NOMO-1 treated with dmso at 0.1 percent for 144 hours (cell line): Measurements from ENCODE around the gene HDAC4.

Experiments used
- DNase-seq: peaks from one replicate; lab custom pipeline; 2025; ENCODE audit not compliant: unreplicated experiment; lab: John Stamatoyannopoulos, UW

The HDAC4 gene

DNA sequence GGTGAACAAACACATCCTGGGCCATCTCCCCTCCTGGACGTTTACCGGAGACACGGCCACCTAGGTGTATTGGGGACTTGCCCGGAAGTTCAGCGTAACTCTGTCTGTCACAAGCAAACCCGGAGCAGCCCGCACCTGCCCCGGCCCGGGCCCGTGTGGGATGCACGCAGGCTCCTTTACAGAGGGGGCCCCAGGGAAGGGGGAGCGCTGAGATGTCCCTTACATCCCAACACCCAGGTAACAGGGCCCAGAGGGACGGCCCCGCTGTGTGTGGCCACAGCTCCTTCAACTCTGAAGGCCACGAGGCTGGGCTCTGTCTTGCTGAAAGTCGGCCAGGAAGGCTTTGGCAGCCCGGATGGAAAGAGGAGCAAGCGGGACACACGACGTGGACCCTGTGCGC, 340.1 kb downstream of the HDAC4 start:
- DNase-seq: no peak

DNA sequence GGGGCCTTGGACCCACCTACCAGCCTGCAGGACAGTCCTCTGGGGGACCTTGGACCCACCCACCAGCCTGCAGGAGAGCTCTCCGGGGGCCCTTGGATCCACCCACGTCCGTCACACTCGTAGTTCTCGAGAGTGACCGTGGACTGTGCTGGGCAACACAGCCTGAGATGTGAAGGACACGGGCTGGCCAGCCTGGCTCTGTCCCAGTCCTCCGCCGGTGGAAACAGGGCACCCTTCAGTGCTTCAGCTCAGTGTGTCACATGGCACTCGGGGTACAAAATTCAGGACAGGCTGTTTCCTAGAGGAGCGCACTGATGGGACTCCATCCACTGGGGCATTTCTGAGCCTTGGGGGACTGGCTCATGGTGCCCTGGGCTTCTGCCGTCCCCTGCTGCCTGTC, 341.0 kb downstream of the HDAC4 start:
- DNase-seq: no peak

DNA sequence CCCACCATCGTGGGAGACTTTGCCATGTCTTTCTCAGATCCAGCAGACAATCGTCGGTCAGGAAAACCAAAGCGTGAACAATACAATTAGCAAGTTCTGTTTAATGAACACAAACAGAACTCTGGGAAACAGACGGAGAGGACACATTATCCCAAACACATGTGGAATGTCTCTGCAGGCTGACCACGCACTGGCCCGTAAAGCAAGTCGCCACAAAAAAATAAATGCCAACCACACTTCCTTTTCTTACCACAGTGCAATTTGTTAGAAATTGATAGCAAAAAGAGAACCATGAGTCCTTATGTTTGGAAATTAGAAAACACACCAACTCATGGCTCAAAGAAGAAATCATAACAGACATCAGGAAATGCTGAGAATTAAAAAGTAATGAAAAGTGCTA, 342.1 kb downstream of the HDAC4 start:
- no peak for DNase-seq

DNA sequence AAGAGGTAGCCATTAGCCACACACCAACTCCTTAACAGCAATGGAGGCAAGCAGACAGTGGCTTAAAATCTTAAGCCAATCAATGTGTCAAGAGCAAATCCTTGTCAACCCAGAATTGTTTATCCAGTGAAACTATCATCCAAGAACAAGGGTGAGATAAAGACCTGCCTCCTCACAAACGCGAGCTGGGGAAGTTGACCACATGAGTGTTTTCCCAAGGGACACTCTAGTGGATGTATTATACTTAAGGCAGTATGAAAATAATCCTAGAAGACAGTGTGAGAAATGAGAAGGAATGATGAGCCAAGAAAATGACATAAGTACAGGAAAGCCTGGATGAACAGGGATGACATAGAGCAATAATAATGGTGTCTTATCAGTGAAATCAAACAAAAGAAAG, 343.3 kb downstream of the HDAC4 start:
- DNase-seq: no peak

DNA sequence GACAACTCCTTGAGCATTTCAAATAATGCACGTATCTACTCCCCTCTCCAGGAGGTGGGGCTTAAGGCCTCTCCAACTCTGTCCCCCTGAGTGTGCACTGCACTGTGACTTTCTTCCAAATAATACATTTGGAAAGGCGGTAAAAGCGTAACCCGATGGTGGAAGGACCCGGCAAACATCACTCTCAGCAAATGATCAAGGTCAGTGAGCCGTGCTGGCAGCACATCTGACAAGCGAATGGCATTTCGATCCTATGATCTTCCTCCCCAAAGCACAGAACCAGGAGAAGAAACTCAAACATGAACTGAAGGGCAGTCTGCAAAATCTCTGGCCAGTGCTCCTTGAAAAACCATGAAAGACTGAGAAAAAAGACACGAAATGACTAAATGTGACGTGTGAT, 344.2 kb downstream of the HDAC4 start:
- no peak for DNase-seq

DNA sequence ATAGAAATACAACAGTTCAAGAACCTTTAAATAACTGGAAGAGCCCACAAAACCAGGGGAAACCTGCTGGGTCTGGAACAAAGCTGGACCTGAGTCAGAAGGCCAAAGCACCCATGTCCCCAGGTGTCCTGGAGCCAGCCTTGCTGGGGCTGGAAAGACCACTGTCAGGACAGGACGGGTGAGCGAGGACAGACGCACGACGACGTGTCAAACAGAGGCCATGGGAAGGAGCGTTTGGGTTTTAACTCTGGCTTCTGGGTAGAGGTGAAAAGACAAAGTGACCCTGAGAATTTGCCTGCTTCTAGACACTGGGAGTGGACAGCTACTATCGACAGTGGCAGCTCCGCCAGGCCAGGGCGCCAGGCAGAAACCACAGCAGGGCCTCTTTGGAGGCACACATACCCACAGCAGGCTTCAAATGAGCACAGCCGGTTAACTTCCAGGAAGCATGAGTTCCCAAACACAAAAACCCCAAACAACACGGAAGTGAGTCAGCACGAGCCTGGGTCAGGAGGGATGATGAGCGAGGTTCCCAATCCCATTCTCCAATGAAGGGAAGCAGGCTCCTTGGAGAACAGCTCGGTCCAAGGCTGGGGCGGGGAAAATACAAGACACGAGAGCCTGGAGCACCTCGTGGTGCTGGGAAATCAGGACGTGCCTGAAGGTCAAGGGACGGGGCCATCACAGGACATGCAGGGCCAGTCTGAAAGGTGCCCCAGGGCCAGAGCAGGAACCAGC, 344.9 kb downstream of the HDAC4 start:
- no peak for DNase-seq

DNA sequence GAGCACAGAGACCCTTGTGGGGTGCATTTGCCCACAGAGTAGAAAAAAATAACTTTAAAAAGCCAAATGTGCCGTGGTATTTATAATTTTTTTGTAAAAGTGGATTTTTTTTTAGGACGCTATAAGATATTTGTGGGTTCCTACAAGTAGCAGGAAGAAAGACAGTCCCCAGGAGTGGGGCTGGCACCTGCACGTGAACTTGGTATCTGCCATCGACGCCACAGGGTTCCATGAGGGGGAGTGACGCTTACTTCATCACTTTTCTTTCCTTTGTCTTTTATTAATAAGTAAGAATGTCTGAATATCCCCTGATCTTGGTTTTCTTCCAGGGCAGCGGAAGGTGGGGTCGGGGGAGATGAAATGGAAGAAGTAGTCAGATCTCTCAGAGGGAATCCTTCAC, 345.9 kb downstream of the HDAC4 start:
- DNase-seq: no peak

DNA sequence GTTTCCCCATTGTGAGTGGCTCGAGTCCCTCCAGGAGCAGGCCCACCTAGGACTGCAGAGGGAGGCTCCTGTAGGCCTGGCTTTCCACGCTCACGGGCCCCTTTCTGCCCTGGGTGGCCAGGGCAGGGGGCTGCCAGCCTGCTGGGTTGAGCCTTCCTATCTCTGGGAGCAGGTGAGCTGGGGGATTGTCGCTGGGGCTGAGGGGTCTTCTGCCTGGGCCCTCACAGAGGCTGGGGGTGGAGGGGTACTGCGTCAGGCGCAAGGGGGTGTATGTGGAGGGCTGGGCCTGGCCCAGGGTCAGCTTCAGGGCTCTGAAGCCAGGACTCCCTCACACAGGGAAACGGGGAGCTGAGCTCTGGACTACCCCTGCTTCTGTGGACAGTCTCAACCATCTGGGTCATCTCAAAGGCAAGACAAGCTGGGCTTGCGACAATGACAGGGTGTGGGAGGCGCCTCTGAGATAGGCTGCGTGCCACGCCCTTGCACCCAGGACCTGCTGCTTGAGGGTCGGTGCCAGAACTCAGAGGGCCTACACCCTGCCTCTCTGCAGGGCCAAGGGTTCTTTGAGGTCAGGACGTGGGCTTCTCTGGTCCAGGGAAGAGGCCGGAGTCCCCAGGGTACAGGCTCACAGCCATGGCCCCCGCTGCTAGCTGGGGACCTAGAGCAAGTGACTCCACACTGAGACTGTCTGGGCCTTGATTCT, 346.9 kb downstream of the HDAC4 start:
- DNase-seq: no peak

DNA sequence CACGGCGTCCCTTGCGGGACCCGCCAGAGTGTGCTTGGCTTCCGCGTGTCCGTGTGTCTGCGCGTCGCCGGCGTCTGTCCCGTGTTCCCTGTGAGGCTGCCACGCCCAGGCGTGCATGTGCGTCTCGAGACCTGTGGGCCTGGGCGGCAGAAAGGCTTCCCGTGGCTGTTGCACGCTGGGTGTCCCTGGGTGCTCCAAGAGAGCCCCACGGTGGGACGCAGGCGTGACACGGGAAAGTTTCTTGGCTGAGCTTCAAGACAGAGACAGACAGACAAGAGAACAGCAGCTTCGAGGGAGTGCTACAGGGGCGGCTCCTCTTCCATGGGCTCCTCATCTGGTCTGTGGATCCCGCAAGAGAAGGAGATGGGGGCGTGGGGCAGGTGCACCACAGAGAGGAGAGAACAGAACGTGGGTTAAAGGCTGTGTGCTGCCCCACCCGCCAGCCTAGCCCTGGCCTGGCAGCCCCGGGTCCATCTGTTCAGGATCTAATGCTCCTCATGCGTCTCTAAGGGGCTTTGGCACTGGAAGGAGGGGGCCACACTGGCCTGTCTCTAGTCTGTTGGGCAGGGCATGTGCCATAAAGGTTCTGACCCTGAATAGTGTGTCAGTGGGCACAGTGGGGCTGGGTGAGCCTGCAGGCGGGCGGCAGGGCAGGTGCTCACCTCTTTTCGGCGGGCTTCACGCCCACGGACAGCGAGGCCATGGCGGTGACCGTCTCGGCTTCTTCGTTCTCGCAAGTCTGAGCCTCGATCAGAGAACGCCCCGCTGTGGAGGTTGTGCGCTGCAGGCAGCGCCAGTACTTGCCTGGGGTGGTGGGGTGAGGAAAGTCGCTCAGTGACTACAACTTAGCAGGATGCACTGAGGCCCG, 347.8 kb downstream of the HDAC4 start:
- DNase-seq: no peak

DNA sequence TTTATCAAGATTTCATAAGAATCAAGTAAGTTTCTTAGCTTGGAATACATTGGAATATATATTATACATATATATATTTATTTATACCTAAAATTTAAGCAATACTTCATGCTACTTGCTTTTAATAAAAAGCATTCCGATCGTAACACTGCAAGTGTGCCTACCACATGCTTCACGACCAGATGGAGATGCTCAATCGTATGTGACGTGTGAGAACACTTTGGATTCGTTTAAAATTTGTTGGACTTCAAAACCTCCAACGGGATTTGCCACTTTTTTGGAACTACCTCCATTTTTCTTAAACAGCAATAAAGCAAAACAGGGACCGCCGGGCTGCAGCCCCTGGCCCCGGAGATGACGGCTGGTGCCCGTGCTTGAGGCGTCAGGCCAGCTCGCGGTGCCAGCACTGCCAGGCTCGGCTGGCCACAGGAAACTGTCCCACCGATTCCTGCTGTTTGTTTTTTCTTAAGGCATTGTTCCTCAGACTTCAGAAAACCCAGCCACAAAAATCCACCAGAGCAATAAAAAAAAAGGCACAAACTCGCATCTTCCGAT, 348.9 kb downstream of the HDAC4 start:
- no peak for DNase-seq

DNA sequence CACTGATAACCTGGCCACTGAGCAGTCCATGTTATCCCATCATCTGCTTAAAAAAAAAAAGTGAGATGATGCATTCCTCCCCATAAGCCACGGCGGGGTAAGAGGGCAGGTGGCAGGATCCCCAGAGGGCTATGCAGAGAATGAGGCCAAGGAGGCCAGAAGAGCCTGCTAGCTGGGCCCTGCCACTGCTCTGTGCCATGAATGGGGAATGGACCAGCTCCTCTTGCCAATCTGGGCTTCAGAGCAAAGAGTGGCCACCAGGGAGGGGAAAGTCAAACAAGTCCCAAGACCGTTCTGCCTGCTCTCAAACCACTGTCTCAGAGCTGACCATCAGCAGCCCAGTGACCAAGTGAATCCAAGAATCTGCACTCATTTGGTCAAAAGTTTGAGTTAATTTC, 350.6 kb downstream of the HDAC4 start:
- no peak for DNase-seq

DNA sequence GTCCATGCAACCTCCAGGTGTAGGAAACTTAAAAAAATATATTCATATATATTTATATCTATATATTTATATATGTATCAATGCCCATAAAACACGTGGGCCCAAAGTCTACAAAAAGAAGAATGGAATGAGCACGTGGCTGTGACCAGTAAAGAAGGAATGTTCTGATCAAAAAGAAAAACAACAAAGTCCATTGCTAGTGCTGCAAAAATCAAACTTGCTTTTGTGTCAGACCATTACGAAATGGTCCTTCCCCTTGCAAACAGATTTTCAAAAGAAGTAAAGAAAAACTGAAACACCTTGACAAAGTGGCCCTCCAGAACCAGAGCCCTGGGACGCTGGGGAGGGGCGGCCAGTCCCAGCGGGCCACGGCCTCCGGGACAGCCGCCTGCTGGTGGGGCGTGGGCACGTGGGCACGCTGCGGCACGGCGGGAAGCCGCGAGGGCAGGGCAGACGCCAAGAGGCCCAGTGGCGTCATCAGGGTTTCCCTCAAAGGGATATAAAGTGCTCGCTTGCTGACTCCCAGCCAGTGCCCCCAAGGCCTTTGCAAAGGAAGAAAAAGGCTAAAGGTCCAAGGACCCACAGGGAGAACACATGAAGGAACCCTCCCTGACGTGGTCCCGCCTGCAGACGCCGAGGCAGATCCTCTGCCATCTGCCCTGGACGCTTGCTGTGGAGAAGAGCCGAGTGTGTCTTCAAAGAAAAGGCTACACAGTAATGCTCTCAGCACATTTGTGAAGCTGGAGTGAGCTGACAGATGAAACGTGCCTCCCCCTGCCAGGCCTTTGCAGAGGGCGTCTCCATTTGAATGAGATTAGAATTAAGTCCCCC, 351.2 kb downstream of the HDAC4 start:
- no peak for DNase-seq

DNA sequence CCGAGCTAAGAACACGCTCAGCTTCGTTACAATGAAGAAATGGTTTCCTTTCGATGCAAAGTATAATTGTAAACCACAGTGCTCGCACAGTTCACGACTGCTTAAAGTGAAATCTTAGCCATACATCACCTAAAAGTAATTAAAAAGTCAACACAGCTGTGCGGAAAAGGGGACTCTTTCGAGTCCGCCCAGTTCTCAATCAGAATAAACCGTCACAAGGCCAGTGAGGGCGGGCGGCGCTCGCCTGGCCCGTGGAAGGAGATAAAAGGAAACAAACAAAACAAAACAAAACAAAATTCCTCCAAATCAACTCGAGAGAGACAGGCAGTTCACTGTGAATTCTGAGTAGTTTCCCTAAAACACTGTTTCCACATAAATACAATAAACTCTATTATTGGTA, 352.1 kb downstream of the HDAC4 start:
- DNase-seq: no peak

DNA sequence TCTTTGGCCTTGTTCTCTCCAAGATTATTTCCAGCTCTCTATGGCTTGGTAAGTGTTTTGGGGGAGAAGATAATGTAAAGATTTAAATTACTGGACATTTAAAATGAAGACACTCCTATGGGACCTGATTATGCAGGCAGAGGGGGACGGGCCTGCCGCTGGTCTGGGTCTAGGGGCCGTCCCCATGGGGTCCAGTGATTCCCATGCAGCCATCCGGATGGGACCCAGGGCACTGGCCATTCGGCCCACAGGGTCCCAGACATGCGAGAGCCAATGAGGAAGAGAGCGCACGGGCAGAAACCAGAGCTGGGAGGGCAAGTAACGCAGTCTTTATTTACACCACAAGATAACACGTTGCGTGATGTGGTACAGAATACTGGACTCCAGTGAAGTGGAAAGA, 353.0 kb downstream of the HDAC4 start:
- no peak for DNase-seq

DNA sequence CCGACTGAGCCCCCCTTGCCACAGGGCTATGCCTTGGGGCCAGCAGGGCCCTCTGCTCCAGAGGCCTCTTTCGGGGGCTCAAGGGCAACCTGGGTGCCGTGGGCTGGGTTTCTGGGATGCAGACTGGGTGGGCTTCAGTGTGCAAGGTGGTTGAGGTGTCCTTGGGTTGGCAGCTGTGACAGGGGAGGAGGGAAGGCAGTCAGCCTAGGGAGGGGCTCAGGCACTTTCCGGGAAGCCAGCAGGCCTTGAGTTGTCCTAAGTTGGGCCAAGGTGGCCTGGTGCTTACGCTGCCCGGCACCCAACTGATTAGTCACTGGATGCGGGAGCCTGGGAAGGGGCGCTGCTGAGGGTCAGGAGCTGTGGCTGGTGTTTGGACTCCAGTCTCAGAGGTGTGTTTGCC, 353.4 kb downstream of the HDAC4 start:
- DNase-seq: no peak

DNA sequence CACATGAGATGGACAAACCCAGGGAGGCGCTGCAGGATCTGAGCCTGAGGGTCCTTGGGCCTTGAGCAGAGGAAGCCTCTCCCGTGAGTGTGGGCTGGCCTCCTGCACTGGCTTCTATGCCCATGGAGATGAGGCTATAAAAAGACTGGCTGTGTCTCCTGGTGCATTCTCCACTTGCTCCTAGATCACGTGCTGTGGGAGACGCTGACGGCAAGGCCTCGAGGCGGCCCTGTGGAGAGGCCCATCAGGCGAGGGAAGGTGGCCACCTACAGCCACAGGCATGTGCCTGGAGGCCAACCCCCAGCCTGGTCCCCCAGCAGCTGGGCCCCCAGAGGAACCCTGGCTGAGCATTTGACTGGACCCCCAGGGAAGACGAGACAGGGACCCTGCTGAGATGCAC, 354.0 kb downstream of the HDAC4 start:
- no peak for DNase-seq

DNA sequence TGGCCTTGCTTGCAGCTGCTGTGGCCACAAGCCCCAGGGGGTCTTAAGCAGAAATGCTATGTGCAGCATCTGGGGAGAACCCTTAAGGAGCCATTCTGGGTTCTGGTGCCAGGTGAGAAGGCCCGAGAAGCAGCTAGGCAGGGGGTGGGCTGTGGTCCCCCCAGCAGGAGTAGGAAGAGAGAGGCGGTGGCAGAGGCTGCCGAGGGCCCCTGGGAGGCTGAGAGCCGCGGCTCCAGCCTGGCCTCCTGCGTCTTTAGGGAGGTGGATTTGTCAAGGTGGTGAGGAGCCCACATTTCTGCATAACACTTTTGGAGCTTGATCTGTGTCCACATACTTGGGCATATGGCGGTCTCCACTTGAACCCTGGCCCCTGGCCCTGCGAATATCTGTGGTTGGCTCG, 356.5 kb downstream of the HDAC4 start:
- no peak for DNase-seq

DNA sequence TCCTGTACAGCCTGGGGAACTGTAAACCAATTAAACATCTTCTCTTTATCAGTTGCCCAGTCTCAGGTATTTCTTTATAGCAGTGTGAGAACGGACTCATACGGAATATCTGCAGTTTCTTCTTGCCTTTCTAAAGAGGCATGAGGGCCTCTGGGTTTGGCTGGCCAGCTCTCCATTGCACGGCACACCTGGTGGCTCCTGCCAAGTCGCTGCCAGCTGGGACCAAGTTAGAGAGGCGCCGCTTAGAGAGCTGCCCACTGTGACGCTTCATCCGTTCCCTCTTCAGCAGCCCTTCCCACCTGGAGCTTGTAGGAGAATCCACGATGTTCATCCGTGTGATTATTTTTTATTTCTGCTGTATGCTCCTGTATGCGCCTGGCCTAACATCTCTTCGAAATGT, 357.5 kb downstream of the HDAC4 start:
- DNase-seq: no peak

DNA sequence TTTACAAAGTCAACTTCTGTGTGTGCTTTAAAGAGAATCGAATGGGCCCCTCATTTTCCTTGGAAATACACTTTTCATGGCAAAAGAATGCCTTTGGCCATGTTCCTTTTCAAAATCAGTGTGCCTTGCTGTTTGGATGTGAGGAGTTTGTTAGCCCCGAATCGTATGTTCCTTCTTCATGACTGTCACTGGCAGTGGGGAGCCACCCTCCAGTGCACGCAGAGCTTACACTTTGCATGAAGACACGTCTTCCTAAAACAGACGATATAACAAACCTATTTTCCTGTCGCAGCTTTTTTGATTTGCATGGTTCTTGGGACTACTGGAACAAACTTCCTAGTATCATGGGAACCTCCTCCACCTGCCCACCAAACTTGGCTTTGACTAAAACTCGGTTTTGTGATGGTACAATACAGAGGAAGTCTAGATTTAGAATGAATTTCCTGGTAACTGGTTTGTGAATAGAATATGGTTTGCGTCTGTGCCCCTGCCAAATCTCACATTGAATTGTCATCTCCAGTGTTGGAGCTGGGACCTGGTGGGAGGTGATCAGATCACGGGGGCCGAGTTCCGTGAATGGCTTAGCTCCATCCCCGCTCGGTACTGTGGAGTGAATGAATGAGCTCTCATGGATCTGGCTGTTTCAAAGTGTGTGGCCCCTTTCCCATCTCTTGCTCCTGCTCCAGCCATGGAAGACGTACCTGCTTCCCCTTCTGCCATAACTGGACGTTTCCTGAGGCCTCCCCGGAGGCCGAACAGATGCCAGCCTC, 358.1 kb downstream of the HDAC4 start:
- no peak for DNase-seq

DNA sequence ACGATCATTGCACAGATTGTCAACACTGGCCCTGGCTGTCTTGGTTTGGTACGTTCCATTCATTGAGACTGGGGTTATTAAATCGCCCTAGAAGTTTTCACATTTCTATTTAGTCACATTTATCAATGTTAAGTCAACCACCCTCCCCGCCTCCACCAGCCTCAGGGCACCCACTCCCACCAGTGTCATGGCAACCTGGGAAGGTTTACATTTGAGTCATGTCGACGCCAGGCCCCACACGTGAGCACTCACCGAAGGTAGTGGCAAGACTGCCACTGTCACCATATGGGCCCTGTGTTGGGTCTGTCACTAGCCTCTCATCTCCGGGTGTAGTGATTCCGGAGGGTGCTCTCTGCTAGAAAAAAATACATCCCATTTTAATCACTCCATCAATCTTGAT, 358.8 kb downstream of the HDAC4 start:
- DNase-seq: no peak
